ENCODE measurements around the gene NIT2. TPM values are rescaled to one million over a fixed set of nuclear protein-coding genes. Genes with fewer than 3 reads are reported as not detected.

NIT2 gene
- total RNA-seq, 2 donors from 2014 or later: 35.5 to 48.1 TPM

- WGBS, 2 experiments (ENCODE audit: insufficient coverage in 1 of 2, insufficient read length in 1 of 2): 97 to 100% methylated on average over 1 of the region's 1 CpG
- H3K36me3 Mint-ChIP-seq (ENCODE audit: low read depth): peaks cover 43% of the 10 kb centered on the region
- no peaks in the 10 kb centered on the region for H3K27me3 ChIP-seq (ENCODE audit: control insufficient read depth, insufficient read depth, low read length, poor library complexity, severe bottlenecking)
These were observed 39.5 kb upstream of the NIT2 start for GRCh38 chr3:100295089-100295488.

GRCh38 chr3:100297784-100298183 is 36.8 kb upstream of the NIT2 start:
- WGBS, 2 experiments (ENCODE audit: insufficient coverage in 1 of 2, insufficient read length in 1 of 2): 87% methylated on average over 2 of the region's 2 CpGs; no CpG with 5 or more reads in 1 of the 2 experiments
- TF ChIP-seq, protein P1, sequence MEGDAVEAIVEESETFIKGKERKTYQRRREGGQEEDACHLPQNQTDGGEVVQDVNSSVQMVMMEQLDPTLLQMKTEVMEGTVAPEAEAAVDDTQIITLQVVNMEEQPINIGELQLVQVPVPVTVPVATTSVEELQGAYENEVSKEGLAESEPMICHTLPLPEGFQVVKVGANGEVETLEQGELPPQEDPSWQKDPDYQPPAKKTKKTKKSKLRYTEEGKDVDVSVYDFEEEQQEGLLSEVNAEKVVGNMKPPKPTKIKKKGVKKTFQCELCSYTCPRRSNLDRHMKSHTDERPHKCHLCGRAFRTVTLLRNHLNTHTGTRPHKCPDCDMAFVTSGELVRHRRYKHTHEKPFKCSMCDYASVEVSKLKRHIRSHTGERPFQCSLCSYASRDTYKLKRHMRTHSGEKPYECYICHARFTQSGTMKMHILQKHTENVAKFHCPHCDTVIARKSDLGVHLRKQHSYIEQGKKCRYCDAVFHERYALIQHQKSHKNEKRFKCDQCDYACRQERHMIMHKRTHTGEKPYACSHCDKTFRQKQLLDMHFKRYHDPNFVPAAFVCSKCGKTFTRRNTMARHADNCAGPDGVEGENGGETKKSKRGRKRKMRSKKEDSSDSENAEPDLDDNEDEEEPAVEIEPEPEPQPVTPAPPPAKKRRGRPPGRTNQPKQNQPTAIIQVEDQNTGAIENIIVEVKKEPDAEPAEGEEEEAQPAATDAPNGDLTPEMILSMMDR (conservative IDR thresholded peaks at IDR 0.05): no peak
- H3K9me3 Mint-ChIP-seq: no peaks in the 10 kb centered on the region
- H3K4me1 Mint-ChIP-seq: no peaks in the 10 kb centered on the region
- Histone ChIP-seq H3K9ac (ENCODE audit: extremely low read depth, low read length, poor library complexity, severe bottlenecking) (no peak overlapping the region), H3K4me1 (ENCODE audit: control insufficient read depth, insufficient read depth, low read length) (no peaks in the 10 kb centered on the region), H3K27me3 (ENCODE audit: control insufficient read depth, insufficient read depth, low read length, poor library complexity, severe bottlenecking) (no peaks in the 10 kb centered on the region), H3K4me3 (ENCODE audit: low read length) (no peak overlapping the region), H3K36me3 (ENCODE audit: control insufficient read depth, insufficient read depth, low read length) (peaks cover 68% of the 10 kb centered on the region), H3K27ac (ENCODE audit: low read depth, low read length) (no peak overlapping the region), H3K9me3 (ENCODE audit: control insufficient read depth, low read length) (no peaks in the 10 kb centered on the region)
- no peak for DNase-seq
- H3K27me3 Mint-ChIP-seq (ENCODE audit: insufficient read depth): no peaks in the 10 kb centered on the region
- no peak overlapping the region for H3K4me3 Mint-ChIP-seq
- peaks cover 42% of the 10 kb centered on the region for H3K36me3 Mint-ChIP-seq (ENCODE audit: low read depth)
- H3K27ac Mint-ChIP-seq: no peak overlapping the region

More at GRCh38 chr3:100295089-100295488, 39.5 kb upstream of the NIT2 start:
- no peak overlapping the region for H3K9ac ChIP-seq (ENCODE audit: extremely low read depth, low read length, poor library complexity, severe bottlenecking)
- no peak overlapping the region for H3K4me3 ChIP-seq (ENCODE audit: low read length)
- Mint-ChIP-seq H3K27ac (no peak overlapping the region), H3K9me3 (no peaks in the 10 kb centered on the region), H3K4me1 (no peaks in the 10 kb centered on the region), H3K27me3 (ENCODE audit: insufficient read depth) (no peaks in the 10 kb centered on the region), H3K4me3 (no peak overlapping the region)
- TF ChIP-seq, protein P1 (conservative IDR thresholded peaks at IDR 0.05): no peak
- DNase-seq: no peak
- no peaks in the 10 kb centered on the region for H3K4me1 ChIP-seq (ENCODE audit: control insufficient read depth, insufficient read depth, low read length)
- no peak overlapping the region for H3K27ac ChIP-seq (ENCODE audit: low read depth, low read length)
- H3K36me3 ChIP-seq (ENCODE audit: control insufficient read depth, insufficient read depth, low read length): peaks cover 71% of the 10 kb centered on the region
- no peaks in the 10 kb centered on the region for H3K9me3 ChIP-seq (ENCODE audit: control insufficient read depth, low read length)

- H3K27ac ChIP-seq (ENCODE audit: low read depth, low read length): no peak overlapping the region
- DNase-seq: no peak
- no peaks in the 10 kb centered on the region for H3K9me3 Mint-ChIP-seq
- no peaks in the 10 kb centered on the region for H3K27me3 Mint-ChIP-seq (ENCODE audit: insufficient read depth)
- H3K9ac ChIP-seq (ENCODE audit: extremely low read depth, low read length, poor library complexity, severe bottlenecking): no peak overlapping the region
- no peak overlapping the region for H3K27ac Mint-ChIP-seq
- H3K9me3 ChIP-seq (ENCODE audit: control insufficient read depth, low read length): no peaks in the 10 kb centered on the region
- WGBS, 2 experiments (ENCODE audit: insufficient coverage in 1 of 2, insufficient read length in 1 of 2): 90 to 100% methylated on average over 1 to 4 of the region's 4 CpGs
- no peaks in the 10 kb centered on the region for H3K4me1 ChIP-seq (ENCODE audit: control insufficient read depth, insufficient read depth, low read length)
- peaks cover 42% of the 10 kb centered on the region for H3K36me3 Mint-ChIP-seq (ENCODE audit: low read depth)
- peaks cover 68% of the 10 kb centered on the region for H3K36me3 ChIP-seq (ENCODE audit: control insufficient read depth, insufficient read depth, low read length)
- TF ChIP-seq, protein P1 (conservative IDR thresholded peaks at IDR 0.05): no peak
- H3K4me3 Mint-ChIP-seq: no peak overlapping the region
- H3K4me1 Mint-ChIP-seq: no peaks in the 10 kb centered on the region
- no peak overlapping the region for H3K4me3 ChIP-seq (ENCODE audit: low read length)
- no peaks in the 10 kb centered on the region for H3K27me3 ChIP-seq (ENCODE audit: control insufficient read depth, insufficient read depth, low read length, poor library complexity, severe bottlenecking)
These were observed 35.5 kb upstream of the NIT2 start for GRCh38 chr3:100299016-100299415.
